GF-D8 (cell line): Measurements from ENCODE around the gene DIAPH1.

ENCODE experiments used
- DNase-seq: peaks from one replicate; lab custom pipeline; 2025; lab: John Stamatoyannopoulos, UW

Gene DIAPH1

GRCh38 chr5:141639357-141640050 is 20.7 kb upstream of the DIAPH1 start:
- DNase-seq: no peak

DNA sequence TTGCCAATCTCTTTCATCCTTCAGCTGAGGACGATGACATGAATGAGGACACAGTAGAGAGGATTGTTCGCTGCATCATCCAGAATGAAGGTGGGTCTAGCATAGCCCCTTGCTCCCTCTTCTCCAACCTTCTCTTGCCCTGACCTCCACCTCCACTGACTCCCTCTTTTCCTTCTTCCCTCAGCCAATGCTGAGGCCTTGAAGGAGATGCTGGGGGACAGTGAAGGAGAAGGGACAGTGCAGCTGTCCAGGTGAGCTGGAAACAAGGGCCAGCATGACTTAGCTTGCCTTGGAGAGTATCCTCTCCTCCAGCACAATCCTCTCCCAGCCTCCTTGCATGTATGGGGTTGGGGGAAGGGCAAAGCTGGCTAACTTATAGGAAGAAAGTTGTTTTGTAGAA is 20.0 kb upstream of the DIAPH1 start:
- DNase-seq: no peak

GRCh38 chr5:141637767-141638419 is 19.1 kb upstream of the DIAPH1 start:
- DNase-seq: no peak

GRCh38 chr5:141637123-141637766 is 18.4 kb upstream of the DIAPH1 start:
- DNase-seq: no peak

DNA sequence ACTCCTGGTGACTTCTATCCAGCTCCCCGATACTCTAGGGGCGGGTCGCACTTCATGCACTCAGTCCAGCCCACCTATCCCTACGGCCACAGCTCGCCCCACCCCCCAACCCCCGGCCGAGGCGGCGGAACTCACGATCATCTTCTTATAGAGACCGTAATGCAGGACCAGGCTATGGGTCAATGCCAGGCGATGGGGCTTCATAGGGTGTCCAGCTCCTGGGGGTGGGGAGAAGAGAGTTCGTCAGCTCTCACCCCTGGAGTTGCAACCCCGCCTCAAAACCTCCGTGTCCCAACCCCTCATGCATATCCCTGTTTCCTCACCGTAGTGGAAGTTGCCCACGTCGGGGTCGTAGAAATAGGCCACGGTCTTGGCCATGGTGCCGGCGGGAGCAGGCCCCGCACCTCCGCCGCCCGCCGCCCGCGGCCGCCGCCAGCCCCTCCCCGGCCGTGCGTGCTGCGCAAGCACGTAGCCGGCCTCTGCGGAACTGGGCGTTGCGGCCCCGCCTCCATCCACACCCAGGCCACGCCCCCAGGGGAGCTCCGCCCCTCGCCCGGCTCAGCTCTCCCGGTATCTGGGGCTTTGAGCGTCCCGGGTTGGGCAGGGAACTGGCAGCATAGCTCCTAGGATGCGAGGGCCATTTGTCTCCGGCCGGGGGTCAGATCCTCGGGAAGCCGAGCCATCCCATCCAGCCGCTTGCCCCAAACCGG is 17.8 kb upstream of the DIAPH1 start, which contains the start of the genes HDAC3 and RELL2:
HDAC3 (minus strand) TSS at position 437 of the 710 bp plus-strand sequence; CDS start at position 378, 59 bp downstream.
RELL2 (plus strand) TSS at position 585 of the 710 bp plus-strand sequence. CDS start 1,229 bp downstream, outside the sequence.
- peak; percentile 41 for DNase-seq

GRCh38 chr5:141636106-141636412 is 17.3 kb upstream of the DIAPH1 start:
- DNase-seq: no peak

DNA sequence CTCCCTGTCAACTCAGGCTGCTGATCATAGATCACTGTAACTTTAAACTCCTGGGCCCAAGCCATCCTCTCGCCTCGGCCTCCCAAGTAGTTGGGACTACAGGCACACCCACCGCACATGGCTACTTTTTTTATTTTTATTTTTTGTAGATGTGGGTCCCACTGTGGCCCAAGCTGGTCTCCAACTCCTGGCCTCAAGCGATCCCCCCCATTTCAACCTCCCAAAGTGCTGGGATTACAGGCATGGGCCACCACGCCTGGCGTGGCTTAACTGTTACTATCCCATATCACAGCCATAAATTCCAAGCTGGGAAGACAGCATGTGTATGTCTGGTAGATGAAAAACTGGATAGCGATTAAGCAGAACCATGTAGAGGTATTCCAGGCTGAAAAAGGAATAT is 16.8 kb upstream of the DIAPH1 start:
- no peak for DNase-seq

DNA sequence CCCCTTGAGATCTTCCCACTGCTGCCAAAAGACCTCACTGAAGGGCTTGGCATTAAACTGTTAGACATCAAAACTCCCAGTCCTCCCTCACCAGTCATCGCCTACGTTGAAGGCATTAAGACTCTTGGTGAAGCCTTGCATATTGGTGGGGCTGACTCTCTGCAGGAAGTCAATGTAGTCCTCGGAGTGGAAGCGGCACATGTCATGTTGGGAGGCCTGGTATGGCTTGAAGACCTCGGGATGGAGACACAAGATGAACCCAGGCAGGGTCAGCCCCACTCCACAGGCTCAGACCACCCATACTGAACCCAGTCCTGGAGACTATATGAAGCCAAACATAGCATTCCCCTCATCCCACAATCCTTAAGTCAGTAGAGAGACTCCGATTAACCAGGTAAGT is 15.9 kb upstream of the DIAPH1 start:
- DNase-seq: no peak

- DNase-seq: no peak
Measured at GRCh38 chr5:141633871-141634561, 15.2 kb upstream of the DIAPH1 start.

DNA sequence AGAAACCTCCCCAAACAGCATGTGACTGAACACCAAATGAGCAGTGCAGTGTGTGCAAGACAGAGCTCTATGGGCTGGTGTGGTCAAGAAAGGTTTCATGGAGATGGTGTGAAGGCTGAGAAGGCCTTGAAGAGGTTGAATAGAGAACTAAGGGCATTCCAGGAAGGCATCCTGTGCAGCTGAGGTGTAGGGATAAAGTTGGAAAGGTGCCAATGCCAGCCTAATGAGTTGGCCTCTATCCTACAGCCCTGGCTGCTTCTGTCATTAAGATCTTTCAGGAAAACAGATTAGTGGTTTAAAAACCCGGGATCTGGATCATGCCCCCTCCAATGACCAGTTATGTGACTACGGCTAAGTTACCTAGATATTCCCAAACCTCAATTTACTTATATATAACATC is 13.8 kb upstream of the DIAPH1 start:
- DNase-seq: no peak

GRCh38 chr5:141630570-141631140 is 11.9 kb upstream of the DIAPH1 start:
- no peak for DNase-seq

- no peak for DNase-seq
Measured at GRCh38 chr5:141628175-141628788, 9.5 kb upstream of the DIAPH1 start.

- DNase-seq: no peak
Measured at GRCh38 chr5:141623611-141624010, 4.8 kb upstream of the DIAPH1 start.

DNA sequence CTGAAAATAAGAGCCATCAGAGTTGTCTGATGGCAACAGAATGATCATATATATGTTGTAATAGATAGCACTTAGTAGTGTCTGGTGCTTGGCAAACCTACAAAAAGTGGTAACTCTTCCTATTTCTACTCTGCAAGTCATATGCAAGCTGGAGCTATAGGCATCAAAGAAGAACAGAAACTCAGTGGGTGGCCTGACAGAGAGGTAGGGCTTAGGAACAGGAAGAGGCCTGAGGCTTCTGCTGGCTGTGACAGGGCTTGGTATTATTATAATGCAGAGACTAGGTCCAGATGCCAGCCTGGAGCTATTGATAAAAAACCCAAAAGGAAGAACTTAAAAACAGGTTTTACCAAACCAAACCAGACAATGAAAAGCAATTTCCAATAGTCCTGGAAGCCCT is 4.4 kb upstream of the DIAPH1 start:
- no peak for DNase-seq

DNA sequence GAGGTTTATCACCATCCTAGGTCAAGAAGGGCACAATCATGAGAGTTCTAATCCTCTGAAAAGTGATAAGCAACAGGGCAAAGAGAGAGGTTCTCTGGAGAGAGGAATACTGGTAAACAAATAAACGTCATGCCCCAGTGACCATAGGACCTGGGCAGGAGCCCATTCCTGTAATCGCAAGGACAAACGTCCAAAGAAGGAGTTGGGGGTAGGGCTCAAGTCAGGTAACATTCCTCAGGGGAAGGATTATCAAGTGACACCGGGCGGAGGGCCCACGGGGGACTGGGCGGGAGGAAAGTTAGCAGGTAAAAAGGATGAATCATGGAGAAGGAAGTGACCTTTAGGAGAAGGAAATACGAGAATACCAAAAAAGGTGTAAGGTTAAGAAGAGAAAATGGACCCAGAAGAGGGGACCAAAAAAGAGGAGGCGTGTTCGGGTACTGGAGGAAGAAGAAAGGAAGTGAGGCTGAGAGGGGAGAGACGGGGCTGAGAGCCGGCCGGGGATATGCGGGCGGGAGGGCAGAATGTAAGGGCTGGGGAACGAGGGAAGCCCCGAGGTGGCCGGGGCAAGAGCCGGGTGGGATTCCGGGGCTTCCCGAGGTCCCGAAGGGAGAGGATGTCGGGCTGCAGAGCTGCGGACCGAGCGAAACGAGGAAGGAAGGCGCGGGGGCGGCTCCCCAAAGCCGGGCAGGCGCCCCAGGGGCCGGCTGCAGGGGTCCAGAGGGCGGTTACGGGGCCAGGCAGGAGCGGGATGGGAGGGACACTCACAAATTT is 583 bp downstream of the DIAPH1 start:
- no peak for DNase-seq

DNA sequence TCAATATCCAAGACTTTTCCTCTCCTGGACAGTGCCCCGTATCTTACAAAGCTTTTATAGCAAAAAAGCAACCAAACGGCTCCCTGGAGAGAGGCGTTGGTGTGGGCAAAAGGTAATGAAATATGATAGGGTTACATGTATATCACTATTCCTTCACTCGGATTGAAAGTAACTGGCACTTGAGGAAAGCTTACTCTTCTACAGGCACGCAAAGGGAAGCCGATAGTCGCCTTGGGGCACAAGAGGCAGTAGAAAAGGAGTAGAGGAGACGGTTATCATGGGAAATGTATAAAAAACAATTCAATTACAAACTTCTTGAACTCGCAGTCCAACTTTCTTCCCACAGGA is 1.1 kb downstream of the DIAPH1 start:
- no peak for DNase-seq

GRCh38 chr5:141617128-141617527 is 1.7 kb downstream of the DIAPH1 start:
- DNase-seq: no peak

GRCh38 chr5:141615991-141616720 is 2.6 kb downstream of the DIAPH1 start:
- no peak for DNase-seq

GRCh38 chr5:141613344-141613743 is 5.5 kb downstream of the DIAPH1 start:
- DNase-seq: no peak

DNA sequence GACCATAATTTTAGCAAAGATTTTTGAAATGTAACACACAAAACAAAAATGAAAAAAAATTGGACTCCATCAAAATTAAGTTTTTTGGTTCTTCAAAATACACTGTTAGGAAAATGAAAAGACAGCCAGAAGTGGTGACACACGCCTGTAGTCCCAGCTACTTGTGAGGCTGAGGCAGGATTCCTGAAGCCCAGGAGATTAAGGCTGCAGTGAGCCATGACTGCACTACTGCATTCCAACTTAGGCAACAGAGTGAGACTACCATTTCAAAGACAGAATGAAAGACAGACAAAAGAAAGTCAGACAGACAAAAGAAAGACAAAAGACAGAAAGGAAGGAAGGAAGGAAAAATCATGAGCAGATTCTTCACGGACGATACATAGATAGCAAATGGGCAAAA is 7.5 kb downstream of the DIAPH1 start:
- no peak for DNase-seq
